HG03108 (cell line): ENCODE results near the gene MANF.
"Not testable (repeated sequence)": the region's sequence is repeated elsewhere in the genome, so short reads cannot be mapped to it uniquely, and the experiment has no call there.

Source experiments
- ATAC-seq: cut with Tn5 transposase; IDR thresholded peaks from one replicate; pipeline ENCODE4 v1.9.1; 2021; ENCODE audit warnings: moderate library complexity; ENCODE audit not compliant: unreplicated experiment

MANF gene

GRCh38 chr3:51384726-51385473 lies at the start of gene MANF:
TSS of gene MANF (plus strand) at chr3:51385291. CDS start at chr3:51385343, 52 bp downstream.
- peak; percentile 93 for ATAC-seq

GRCh38 chr3:51336261-51336660 lies 48.8 kb upstream of the MANF start:
- ATAC-seq: no peak

GRCh38 chr3:51337666-51338065 lies 47.4 kb upstream of the MANF start:
- no peak for ATAC-seq

GRCh38 chr3:51338632-51339031 lies 46.5 kb upstream of the MANF start:
- ATAC-seq: no peak

DNA sequence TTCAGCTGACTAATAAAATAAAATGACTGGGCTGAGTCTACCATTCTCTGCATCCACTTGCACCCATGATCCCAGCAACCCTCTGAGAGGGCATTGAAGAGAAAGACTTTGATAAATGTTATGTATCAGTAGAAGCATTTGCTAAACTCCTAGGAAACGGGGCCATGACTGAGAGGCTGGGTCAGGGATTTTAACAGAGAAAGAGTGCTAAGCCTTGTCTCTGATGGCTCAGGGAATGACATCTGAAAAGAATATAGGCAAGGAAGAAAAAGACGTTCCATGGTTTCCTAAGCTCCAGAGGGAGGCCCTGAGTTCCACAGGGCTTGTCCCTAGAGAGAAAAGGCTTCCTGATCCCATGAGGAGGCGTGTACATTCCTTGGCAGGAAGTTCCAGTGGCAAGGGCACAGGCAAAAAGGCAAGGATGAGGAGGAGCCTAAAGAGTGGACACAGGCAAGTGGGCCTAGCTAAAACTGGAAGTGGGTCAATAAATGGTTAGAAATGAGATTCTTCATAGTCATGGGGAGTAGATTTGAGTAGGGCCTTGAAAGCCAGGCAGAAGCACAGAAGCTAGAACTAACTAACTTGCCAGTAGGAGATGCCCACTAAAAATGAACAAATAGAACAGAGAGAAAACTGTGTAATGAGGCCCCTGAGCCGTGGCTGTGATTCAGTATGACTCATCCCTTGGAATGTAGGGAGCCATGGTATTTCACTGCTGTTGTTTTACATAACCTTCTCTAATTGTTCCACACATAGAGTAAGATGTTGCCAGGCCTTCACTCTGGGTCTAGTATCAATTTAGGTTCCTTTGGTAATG lies 44.9 kb upstream of the MANF start:
- no peak for ATAC-seq

DNA sequence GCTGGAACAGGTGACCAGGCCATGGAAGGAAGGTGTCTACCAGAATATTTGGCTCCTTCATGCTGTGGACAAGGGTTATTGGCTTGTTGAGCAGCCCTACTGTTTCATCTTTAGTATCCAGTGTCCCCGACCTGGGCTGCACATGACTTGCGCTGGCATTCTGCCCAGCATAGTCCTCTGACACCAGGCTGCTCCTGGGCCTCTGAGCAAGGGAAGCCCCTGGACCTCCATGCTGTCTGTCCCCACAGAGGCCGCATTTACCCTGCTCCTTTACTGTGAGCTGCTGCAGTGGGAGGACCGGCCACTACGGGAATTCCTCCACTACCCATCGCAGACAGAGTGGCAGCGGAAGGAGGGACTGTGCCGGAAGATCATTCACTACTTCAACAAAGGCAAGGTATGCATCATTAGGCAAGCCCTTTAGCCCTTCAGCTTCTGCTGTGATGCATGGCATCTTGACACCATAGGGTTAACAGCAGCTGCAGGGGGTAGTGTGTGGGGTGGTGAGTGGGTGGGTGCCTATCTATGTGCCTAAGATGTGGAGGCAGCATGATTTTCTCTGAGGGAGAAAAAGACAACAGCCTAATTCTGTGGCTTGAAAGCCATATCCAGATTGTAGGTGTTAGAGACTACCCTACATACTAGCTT lies 44.0 kb upstream of the MANF start:
- ATAC-seq: no peak

- no peak for ATAC-seq
These were observed 41.0 kb upstream of the MANF start for GRCh38 chr3:51343918-51344687.

- ATAC-seq: no peak
These were observed 34.3 kb upstream of the MANF start for GRCh38 chr3:51350751-51351150.

DNA sequence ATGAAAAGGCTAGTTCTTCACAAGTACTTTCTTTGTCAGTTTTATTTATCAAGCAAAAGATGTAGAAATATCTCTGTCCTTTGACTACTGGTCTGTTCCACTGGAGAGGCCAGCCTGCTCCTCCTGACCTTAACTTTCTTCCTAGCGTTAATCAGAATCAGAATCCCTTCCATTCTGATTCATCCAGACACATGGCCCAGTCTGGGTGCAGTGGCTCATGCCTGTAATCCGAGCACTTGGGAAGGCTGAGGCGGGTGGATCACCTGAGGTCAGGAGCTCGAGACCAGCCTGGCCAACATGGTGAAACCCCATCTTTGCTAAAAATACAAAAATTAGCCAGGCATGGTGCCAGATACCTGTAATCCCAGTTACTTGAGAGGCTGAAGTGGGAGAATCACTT lies 32.0 kb upstream of the MANF start:
- no peak for ATAC-seq

DNA sequence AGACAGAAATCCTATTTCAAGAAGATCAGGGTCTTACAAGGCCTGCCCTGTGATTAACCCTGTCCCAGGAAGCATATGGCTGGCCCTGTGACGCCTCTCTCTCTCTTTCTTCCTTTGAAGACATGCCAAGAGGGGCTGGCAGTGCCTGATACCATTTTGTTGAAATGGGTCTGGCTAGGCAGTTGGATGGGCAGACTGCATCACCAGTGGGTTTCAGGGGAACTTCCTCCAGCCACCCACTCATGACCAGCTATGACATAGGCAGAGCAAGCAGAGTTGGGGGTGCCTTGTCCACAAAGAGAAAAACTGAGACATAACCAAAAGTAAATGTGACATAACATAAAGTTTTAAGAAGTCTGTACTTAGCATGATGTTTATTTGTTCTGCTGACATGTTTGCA lies 31.4 kb upstream of the MANF start:
- no peak for ATAC-seq

DNA sequence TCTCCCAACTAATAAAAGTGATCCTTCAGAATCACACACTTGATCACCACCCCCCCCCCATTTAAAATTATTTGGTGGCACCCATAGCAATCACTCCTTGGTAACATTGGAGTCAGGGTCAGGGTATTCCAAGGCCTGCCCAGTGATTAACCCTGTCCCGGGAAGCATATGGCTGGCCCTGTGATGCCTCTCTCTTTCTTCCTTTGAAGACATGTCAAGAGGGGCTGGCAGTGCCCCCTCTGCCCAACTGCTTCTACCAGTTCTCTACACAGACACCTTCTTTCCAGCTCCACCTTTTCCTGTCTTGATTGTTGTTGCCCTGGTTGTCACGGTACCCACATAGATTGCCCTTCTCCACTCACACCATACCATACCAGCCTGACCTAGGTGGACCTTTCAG lies 30.9 kb upstream of the MANF start:
- no peak for ATAC-seq

DNA sequence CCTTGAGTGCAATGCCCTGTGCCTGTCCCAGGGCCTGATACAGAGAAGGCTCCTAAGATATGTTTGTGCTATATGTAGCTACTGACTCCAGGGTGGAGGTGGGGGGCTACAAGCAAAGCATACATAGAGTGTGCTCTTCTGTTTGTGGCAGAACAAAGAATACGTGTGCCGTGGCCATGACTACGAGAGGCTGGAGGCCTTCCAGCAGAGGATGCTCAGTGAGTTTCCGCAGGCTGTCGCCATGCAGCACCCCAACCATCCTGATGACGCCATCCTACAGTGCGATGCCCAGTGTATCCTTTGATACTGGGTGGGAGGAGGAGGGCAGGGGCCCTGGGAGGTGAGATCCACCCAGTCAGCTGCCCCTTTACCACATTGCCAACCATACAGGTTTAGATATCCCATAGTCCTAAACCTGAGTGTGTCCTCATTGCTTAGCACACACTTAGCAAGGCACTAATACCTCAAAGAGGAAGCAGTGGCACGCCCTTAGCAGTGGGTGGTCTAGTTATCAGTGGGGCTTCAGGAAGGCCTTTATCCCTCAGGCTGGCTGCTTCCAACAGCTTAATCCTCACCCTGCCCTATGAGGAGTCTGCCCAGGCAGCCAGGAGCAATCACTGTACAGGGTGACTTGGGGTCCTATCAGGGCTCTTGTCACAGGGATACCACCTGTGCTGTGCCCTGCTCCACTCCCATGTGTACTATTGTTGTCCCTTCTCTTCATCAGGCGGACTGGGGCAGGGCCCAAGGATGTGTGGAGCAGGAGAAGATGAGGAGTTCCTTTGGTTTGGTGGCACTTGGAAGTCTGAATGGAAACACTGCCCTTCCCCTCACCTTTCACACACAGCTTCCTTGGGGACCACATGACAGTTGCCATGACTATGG lies 30.1 kb upstream of the MANF start:
- no peak for ATAC-seq

GRCh38 chr3:51355891-51356578 lies 29.1 kb upstream of the MANF start:
- no peak for ATAC-seq

DNA sequence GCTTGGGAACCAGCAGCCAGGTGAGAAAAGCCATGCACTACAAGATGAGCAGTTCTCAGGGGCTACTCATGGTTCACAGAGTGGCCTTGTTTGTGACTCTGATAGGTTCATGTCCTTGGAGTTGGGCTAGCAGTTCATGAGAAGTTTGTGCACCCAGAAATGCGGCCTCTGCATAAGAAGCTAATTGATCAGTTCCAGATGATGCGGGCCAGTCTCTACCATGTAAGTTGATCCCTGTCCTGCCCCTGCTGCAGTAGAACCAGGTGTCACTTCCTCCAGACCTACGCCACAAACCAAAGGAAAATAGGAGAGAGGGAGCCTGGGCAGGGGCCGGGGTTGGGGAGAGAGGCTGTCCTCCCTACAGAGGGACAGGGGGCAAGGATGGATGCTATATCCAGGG lies 27.2 kb upstream of the MANF start:
- ATAC-seq: no peak

DNA sequence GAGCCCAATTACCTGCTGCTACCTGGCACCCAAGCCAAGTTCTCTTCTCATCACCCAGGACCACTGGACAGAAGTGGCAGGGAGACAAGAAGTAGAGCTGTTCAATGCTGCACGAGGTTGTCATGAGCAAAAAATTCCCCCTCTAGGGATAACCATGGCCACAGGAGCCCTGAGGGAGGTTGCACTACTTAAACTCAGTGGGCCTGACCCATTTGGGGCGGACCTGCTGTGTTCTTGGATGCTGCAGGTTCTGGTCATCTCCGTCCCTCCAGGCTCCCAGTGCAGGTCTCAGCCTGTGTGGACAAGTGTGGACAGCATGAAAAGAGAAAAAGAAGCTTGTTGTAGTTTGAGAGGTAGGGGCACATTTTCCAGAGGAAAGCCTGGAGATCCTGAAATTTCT lies 26.1 kb upstream of the MANF start:
- ATAC-seq: no peak

DNA sequence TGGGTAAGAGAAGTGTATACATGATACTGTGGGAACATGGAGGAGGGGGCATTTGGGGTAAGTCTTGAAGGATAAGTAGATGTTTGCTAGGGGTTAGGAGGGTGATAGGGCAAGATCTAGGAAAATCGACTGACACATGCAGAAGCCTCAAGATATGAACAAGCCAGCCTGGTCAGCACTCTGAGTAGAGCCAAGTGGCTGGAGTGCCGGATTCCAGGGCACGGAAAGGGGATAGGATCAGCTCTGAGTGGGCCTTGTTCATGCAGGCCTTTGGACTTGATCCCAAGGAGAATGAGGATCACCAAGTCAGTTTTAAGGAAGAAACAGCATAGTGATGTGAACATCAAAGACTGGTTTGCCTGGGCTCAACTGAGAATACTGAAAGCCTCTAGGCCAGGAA lies 24.3 kb upstream of the MANF start:
- ATAC-seq: no peak

DNA sequence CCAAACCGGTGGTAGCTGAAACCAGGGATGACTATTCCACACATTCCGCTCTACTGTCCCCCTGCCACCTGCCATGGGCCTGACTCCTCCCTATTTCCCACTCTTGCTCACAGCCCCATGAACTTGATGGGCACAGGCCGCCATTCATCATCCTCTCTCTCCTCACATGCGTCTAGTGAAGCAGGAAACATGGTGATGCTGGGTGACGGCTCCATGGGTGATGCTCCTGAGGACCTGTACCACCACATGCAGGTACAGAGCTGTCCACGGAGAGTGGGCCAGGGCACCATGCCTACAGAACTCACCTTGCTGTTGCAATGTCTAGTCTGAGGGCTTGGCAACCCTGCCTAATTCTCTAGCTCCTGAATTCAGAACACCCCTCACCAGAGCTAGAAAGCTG lies 23.3 kb upstream of the MANF start:
- ATAC-seq: no peak

- no peak for ATAC-seq
These were observed 22.6 kb upstream of the MANF start for GRCh38 chr3:51362476-51362875.

DNA sequence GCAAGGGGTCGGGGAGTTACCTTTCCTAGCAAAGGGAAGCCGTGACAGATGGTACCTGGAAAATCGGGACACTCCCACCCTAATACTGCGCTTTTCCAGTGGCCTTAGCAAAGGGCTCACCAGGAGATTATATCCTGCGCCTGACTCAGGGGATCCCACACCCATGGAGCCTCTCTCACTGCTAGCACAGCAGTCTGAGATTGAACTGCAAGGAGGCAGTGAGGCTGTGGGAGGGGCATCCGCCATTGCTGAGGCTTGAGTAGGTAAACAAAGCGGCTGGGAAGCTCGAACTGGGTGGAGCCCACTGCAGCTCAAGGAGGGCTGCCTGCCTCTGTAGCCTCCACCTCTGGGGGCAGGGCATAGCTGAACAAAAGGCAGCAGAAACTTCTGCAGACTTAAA lies 16.8 kb upstream of the MANF start:
- ATAC-seq: not testable (repeated sequence)
